HEK293T (cell line): ENCODE results near the gene LRP5.

Experiments used
- BHLHE40 ChIP-seq: fragments of 450-650 bp; IDR thresholded peaks from 2 replicates; pipeline ENCODE4 v1.6.1; 2016; ENCODE audit warnings: mild to moderate bottlenecking, moderate library complexity, borderline replicate concordance
- FOXK2 ChIP-seq: fragments of 450-650 bp; IDR thresholded peaks from 2 replicates; pipeline ENCODE4 v1.6.1; 2016; ENCODE audit warnings: mild to moderate bottlenecking
- FOXM1 ChIP-seq: fragments of 450-650 bp; IDR thresholded peaks from 2 replicates; pipeline ENCODE4 v1.6.1; 2017; ENCODE audit warnings: mild to moderate bottlenecking, borderline replicate concordance
- HDGF ChIP-seq: fragments of 450-650 bp; IDR thresholded peaks from 2 replicates; pipeline ENCODE4 v1.6.1; 2017; ENCODE audit warnings: antibody characterized with exemption, borderline replicate concordance
- LEF1 ChIP-seq: fragments of 450-650 bp; IDR thresholded peaks from 2 replicates; pipeline ENCODE4 v1.6.1; 2017; ENCODE audit warnings: mild to moderate bottlenecking, borderline replicate concordance
- NFRKB ChIP-seq: fragments of 450-650 bp; IDR thresholded peaks from 2 replicates; pipeline ENCODE4 v1.6.1; 2016; ENCODE audit warnings: mild to moderate bottlenecking, moderate library complexity
- SP1 ChIP-seq: fragments of 450-650 bp; IDR thresholded peaks from 2 replicates; pipeline ENCODE4 v1.6.1; 2017
- ZNF384 ChIP-seq: fragments of 450-650 bp; IDR thresholded peaks from 2 replicates; pipeline ENCODE4 v1.6.1; 2016
- TF ChIP-seq, protein P1 (sequence below): fragments of 450-650 bp; IDR thresholded peaks from 2 replicates; pipeline ENCODE4 v1.6.1; 2016

- no peak for TF ChIP-seq FOXK2
- no peak for TF ChIP-seq FOXM1
- TF ChIP-seq NFRKB = no peak
- TF ChIP-seq LEF1 = no peak
- no peak for TF ChIP-seq SP1
- no peak for TF ChIP-seq BHLHE40
- TF ChIP-seq, protein P1, sequence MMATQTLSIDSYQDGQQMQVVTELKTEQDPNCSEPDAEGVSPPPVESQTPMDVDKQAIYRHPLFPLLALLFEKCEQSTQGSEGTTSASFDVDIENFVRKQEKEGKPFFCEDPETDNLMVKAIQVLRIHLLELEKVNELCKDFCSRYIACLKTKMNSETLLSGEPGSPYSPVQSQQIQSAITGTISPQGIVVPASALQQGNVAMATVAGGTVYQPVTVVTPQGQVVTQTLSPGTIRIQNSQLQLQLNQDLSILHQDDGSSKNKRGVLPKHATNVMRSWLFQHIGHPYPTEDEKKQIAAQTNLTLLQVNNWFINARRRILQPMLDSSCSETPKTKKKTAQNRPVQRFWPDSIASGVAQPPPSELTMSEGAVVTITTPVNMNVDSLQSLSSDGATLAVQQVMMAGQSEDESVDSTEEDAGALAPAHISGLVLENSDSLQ = no peak
- TF ChIP-seq ZNF384 = no peak
- no peak for TF ChIP-seq HDGF
These were observed 100.4 kb downstream of the LRP5 start for GRCh38 chr11:68412593-68413475.
